Measurements from ENCODE around the gene COL5A2. TPM values are rescaled to one million over a fixed set of nuclear protein-coding genes. Genes with fewer than 3 reads are reported as not detected.

The COL5A2 gene
- total and polyA plus RNA-seq, 7 experiments from 2014 or later = 0.09 to 2.3 (median 0.37) TPM

GRCh38 chr2:189217541-189217940, 38.0 kb upstream of the COL5A2 start:
- Histone ChIP-seq H3K27ac (ENCODE audit: low read depth, low read length) (no peak overlapping the region), H3K36me3 (ENCODE audit: control insufficient read depth in 2 of 3, insufficient read depth in 3 of 3, low read length in 3 of 3) (no peaks in the 10 kb centered on the region), H3K4me3 (ENCODE audit: low read length) (no peak overlapping the region), H3K27me3 (ENCODE audit: control insufficient read depth in 2 of 2, insufficient read depth in 2 of 2, low read length in 2 of 2) (no peaks in the 10 kb centered on the region), H3K9me3 (ENCODE audit: control insufficient read depth in 2 of 3, low read length in 3 of 3) (no peaks in the 10 kb centered on the region), H3K4me1 (ENCODE audit: control insufficient read depth in 2 of 2, insufficient read depth in 2 of 2, low read length in 2 of 2) (no peaks in the 10 kb centered on the region)
- no peak for ATAC-seq
- Mint-ChIP-seq H3K27me3 (no peaks in the 10 kb centered on the region), H3K4me3 (no peak overlapping the region), H3K36me3 (no peaks in the 10 kb centered on the region), H3K9me3 (peaks cover 0 to under 1% (median 0%) of the 10 kb centered on the region in 11 donors), H3K27ac (no peak overlapping the region), H3K4me1 (peaks cover 0 to under 1% (median 0%) of the 10 kb centered on the region in 7 donors)
- no peak for DNase-seq
- ChIA-PET CTCF (no interaction called here), POLR2A (no interaction called here)
- intact Hi-C loops (cut with micrococcal nuclease) = no loop called here

GRCh38 chr2:189217051-189217450, 37.5 kb upstream of the COL5A2 start:
- no peak overlapping the region for H3K27ac Mint-ChIP-seq
- peaks cover 0 to 1% (median 0%) of the 10 kb centered on the region in 7 donors for H3K4me1 Mint-ChIP-seq
- H3K27me3 Mint-ChIP-seq = no peaks in the 10 kb centered on the region
- POLR2A ChIA-PET = no interaction called here
- ATAC-seq (no peak), DNase-seq (no peak)
- H3K36me3 Mint-ChIP-seq = no peaks in the 10 kb centered on the region
- CTCF ChIA-PET = no interaction called here
- intact Hi-C loops (cut with micrococcal nuclease) = no loop called here
- peaks cover 0 to 2% (median 0%) of the 10 kb centered on the region in 11 donors for H3K9me3 Mint-ChIP-seq
- H3K27ac ChIP-seq (ENCODE audit: low read depth, low read length) = no peak overlapping the region
- H3K9me3 ChIP-seq (ENCODE audit: control insufficient read depth in 2 of 3, low read length in 3 of 3) = no peaks in the 10 kb centered on the region
- no peak overlapping the region for H3K4me3 ChIP-seq (ENCODE audit: low read length)
- no peak overlapping the region for H3K4me3 Mint-ChIP-seq
- H3K4me1 ChIP-seq (ENCODE audit: control insufficient read depth in 2 of 2, insufficient read depth in 2 of 2, low read length in 2 of 2) = no peaks in the 10 kb centered on the region
- H3K36me3 ChIP-seq (ENCODE audit: control insufficient read depth in 2 of 3, insufficient read depth in 3 of 3, low read length in 3 of 3) = no peaks in the 10 kb centered on the region
- H3K27me3 ChIP-seq (ENCODE audit: control insufficient read depth in 2 of 2, insufficient read depth in 2 of 2, low read length in 2 of 2) = no peaks in the 10 kb centered on the region

- H3K4me3 ChIP-seq (ENCODE audit: low read length) = no peak overlapping the region
- Mint-ChIP-seq H3K4me1 (peaks cover 0 to 1% (median 0%) of the 10 kb centered on the region in 7 donors), H3K27me3 (no peaks in the 10 kb centered on the region), H3K27ac (no peak overlapping the region), H3K4me3 (no peak overlapping the region), H3K9me3 (peaks cover 0 to 2% (median 0%) of the 10 kb centered on the region in 11 donors), H3K36me3 (no peaks in the 10 kb centered on the region)
- POLR2A ChIA-PET = no interaction called here
- DNase-seq (no peak), ATAC-seq (no peak)
- H3K27ac ChIP-seq (ENCODE audit: low read depth, low read length) = no peak overlapping the region
- no peaks in the 10 kb centered on the region for H3K27me3 ChIP-seq (ENCODE audit: control insufficient read depth in 2 of 2, insufficient read depth in 2 of 2, low read length in 2 of 2)
- no peaks in the 10 kb centered on the region for H3K36me3 ChIP-seq (ENCODE audit: control insufficient read depth in 2 of 3, insufficient read depth in 3 of 3, low read length in 3 of 3)
- CTCF ChIA-PET = no interaction called here
- H3K4me1 ChIP-seq (ENCODE audit: control insufficient read depth in 2 of 2, insufficient read depth in 2 of 2, low read length in 2 of 2) = no peaks in the 10 kb centered on the region
- H3K9me3 ChIP-seq (ENCODE audit: control insufficient read depth in 2 of 3, low read length in 3 of 3) = no peaks in the 10 kb centered on the region
- intact Hi-C loops (cut with micrococcal nuclease) = no loop called here
These were observed 34.9 kb upstream of the COL5A2 start for GRCh38 chr2:189214484-189214883.

- intact Hi-C loops (cut with micrococcal nuclease) = no loop called here
- H3K9me3 Mint-ChIP-seq = peaks cover 0 to 2% (median 0%) of the 10 kb centered on the region in 11 donors
- Histone ChIP-seq H3K36me3 (ENCODE audit: control insufficient read depth in 2 of 3, insufficient read depth in 3 of 3, low read length in 3 of 3) (no peaks in the 10 kb centered on the region), H3K4me3 (ENCODE audit: low read length) (no peak overlapping the region), H3K4me1 (ENCODE audit: control insufficient read depth in 2 of 2, insufficient read depth in 2 of 2, low read length in 2 of 2) (no peaks in the 10 kb centered on the region), H3K27me3 (ENCODE audit: control insufficient read depth in 2 of 2, insufficient read depth in 2 of 2, low read length in 2 of 2) (no peaks in the 10 kb centered on the region), H3K9me3 (ENCODE audit: control insufficient read depth in 2 of 3, low read length in 3 of 3) (no peaks in the 10 kb centered on the region), H3K27ac (ENCODE audit: low read depth, low read length) (no peak overlapping the region)
- H3K27me3 Mint-ChIP-seq = peaks cover 0 to 3% (median 0%) of the 10 kb centered on the region in 5 donors
- H3K4me1 Mint-ChIP-seq = peaks cover 0 to 1% (median 0%) of the 10 kb centered on the region in 7 donors
- ChIA-PET POLR2A (no interaction called here), CTCF (no interaction called here)
- DNase-seq = no peak
- no peak overlapping the region for H3K27ac Mint-ChIP-seq
- H3K4me3 Mint-ChIP-seq = no peak overlapping the region
- H3K36me3 Mint-ChIP-seq = peaks cover 0 to 2% (median 0%) of the 10 kb centered on the region in 5 donors
- no peak for ATAC-seq
These were observed 33.7 kb upstream of the COL5A2 start for GRCh38 chr2:189213250-189213649.

GRCh38 chr2:189210250-189211087, 30.9 kb upstream of the COL5A2 start:
- CTCF ChIA-PET = no interaction called here
- H3K4me3 Mint-ChIP-seq = no peak overlapping the region
- Histone ChIP-seq H3K27ac (ENCODE audit: low read depth, low read length) (no peak overlapping the region), H3K4me3 (ENCODE audit: low read length) (no peak overlapping the region), H3K9me3 (ENCODE audit: control insufficient read depth in 2 of 3, low read length in 3 of 3) (no peaks in the 10 kb centered on the region), H3K27me3 (ENCODE audit: control insufficient read depth in 2 of 2, insufficient read depth in 2 of 2, low read length in 2 of 2) (no peaks in the 10 kb centered on the region), H3K4me1 (ENCODE audit: control insufficient read depth in 2 of 2, insufficient read depth in 2 of 2, low read length in 2 of 2) (no peaks in the 10 kb centered on the region), H3K36me3 (ENCODE audit: control insufficient read depth in 2 of 3, insufficient read depth in 3 of 3, low read length in 3 of 3) (no peaks in the 10 kb centered on the region)
- POLR2A ChIA-PET = interaction anchor here (0.5 kb wide), 1 partner anchor 470 kb away, joined by 3 read pairs; no protein-coding TSS in a partner anchor
- H3K9me3 Mint-ChIP-seq = peaks cover 0 to 4% (median 0%) of the 10 kb centered on the region in 11 donors
- DNase-seq = no peak
- H3K27me3 Mint-ChIP-seq = peaks cover 0 to 4% (median 0%) of the 10 kb centered on the region in 5 donors
- H3K36me3 Mint-ChIP-seq = peaks cover 0 to 8% (median 0%) of the 10 kb centered on the region in 5 donors
- ATAC-seq = no peak
- H3K4me1 Mint-ChIP-seq = peaks cover 0 to 1% (median 0%) of the 10 kb centered on the region in 7 donors
- H3K27ac Mint-ChIP-seq = no peak overlapping the region
- intact Hi-C loops (cut with micrococcal nuclease) = no loop called here

GRCh38 chr2:189208254-189208653, 28.7 kb upstream of the COL5A2 start:
- intact Hi-C loops (cut with micrococcal nuclease) = no loop called here
- H3K36me3 ChIP-seq (ENCODE audit: control insufficient read depth in 2 of 3, insufficient read depth in 3 of 3, low read length in 3 of 3) = no peaks in the 10 kb centered on the region
- no peaks in the 10 kb centered on the region for H3K9me3 ChIP-seq (ENCODE audit: control insufficient read depth in 2 of 3, low read length in 3 of 3)
- H3K4me1 Mint-ChIP-seq = peaks cover 0 to 5% (median 0%) of the 10 kb centered on the region in 7 donors
- no peak for DNase-seq
- H3K4me1 ChIP-seq (ENCODE audit: control insufficient read depth in 2 of 2, insufficient read depth in 2 of 2, low read length in 2 of 2) = no peaks in the 10 kb centered on the region
- H3K27me3 ChIP-seq (ENCODE audit: control insufficient read depth in 2 of 2, insufficient read depth in 2 of 2, low read length in 2 of 2) = no peaks in the 10 kb centered on the region
- no peak overlapping the region for H3K27ac Mint-ChIP-seq
- H3K27me3 Mint-ChIP-seq = peaks cover 0 to 4% (median 0%) of the 10 kb centered on the region in 5 donors
- H3K4me3 ChIP-seq (ENCODE audit: low read length) = no peak overlapping the region
- CTCF ChIA-PET = no interaction called here
- H3K4me3 Mint-ChIP-seq = no peak overlapping the region
- POLR2A ChIA-PET = interaction anchor here (0.6 kb wide), 1 partner anchor 10 kb away, joined by 3 read pairs; no protein-coding TSS in a partner anchor
- no peak overlapping the region for H3K27ac ChIP-seq (ENCODE audit: low read depth, low read length)
- peaks cover 0 to 8% (median 0%) of the 10 kb centered on the region in 5 donors for H3K36me3 Mint-ChIP-seq
- H3K9me3 Mint-ChIP-seq = peaks cover 0 to 4% (median 0%) of the 10 kb centered on the region in 11 donors
- ATAC-seq = no peak

All from naive thymus-derived CD4-positive, alpha-beta T cell (primary cell).